IPS-18a (cell line): ENCODE data around the gene RANBP9.

Experiments
- H3K27ac ChIP-seq: one replicate; pipeline ENCODE4 v1.5.1; 2013; ENCODE audit warnings: low read length
- H3K27me3 ChIP-seq: one replicate; pipeline ENCODE4 v1.6.1; 2013; ENCODE audit warnings: mild to moderate bottlenecking, low read length; ENCODE audit not compliant: control insufficient read depth, insufficient read depth
- H3K36me3 ChIP-seq: one replicate; pipeline ENCODE4 v1.6.1; 2013; ENCODE audit warnings: low read depth, low read length; ENCODE audit not compliant: control insufficient read depth
- H3K4me1 ChIP-seq: one replicate; pipeline ENCODE4 v1.6.1; 2013; ENCODE audit warnings: low read depth, low read length; ENCODE audit not compliant: control insufficient read depth
- H3K4me3 ChIP-seq: one replicate; pipeline ENCODE4 v1.5.1; 2013; ENCODE audit warnings: low read length
- H3K9ac ChIP-seq: one replicate; pipeline ENCODE4 v1.6.1; 2013; ENCODE audit warnings: mild to moderate bottlenecking, low read length, moderate library complexity
- H3K9me3 ChIP-seq: one replicate; pipeline ENCODE4 v1.6.1; 2013; ENCODE audit warnings: low read depth, low read length; ENCODE audit not compliant: control insufficient read depth

Gene RANBP9

GRCh38 chr6:13674533-13675190, 37.0 kb downstream of the RANBP9 start:
- Histone ChIP-seq H3K4me3 (no peak overlapping the region), H3K36me3 (no peaks in the 10 kb centered on the region), H3K9ac (no peak overlapping the region), H3K9me3 (no peaks in the 10 kb centered on the region), H3K27ac (no peak overlapping the region), H3K27me3 (no peaks in the 10 kb centered on the region), H3K4me1 (no peaks in the 10 kb centered on the region)

GRCh38 chr6:13673825-13674444, 37.7 kb downstream of the RANBP9 start:
- no peaks in the 10 kb centered on the region for H3K4me1 ChIP-seq
- no peak overlapping the region for H3K9ac ChIP-seq
- H3K27me3 ChIP-seq = no peaks in the 10 kb centered on the region
- no peaks in the 10 kb centered on the region for H3K36me3 ChIP-seq
- no peak overlapping the region for H3K27ac ChIP-seq
- no peak overlapping the region for H3K4me3 ChIP-seq
- no peaks in the 10 kb centered on the region for H3K9me3 ChIP-seq

GRCh38 chr6:13673368-13673767, 38.3 kb downstream of the RANBP9 start:
- H3K36me3 ChIP-seq = no peaks in the 10 kb centered on the region
- no peak overlapping the region for H3K4me3 ChIP-seq
- H3K27me3 ChIP-seq = no peaks in the 10 kb centered on the region
- no peak overlapping the region for H3K9ac ChIP-seq
- no peaks in the 10 kb centered on the region for H3K9me3 ChIP-seq
- H3K4me1 ChIP-seq = peaks cover 3% of the 10 kb centered on the region
- no peak overlapping the region for H3K27ac ChIP-seq

GRCh38 chr6:13672904-13673303, 38.7 kb downstream of the RANBP9 start:
- Histone ChIP-seq H3K4me1 (peaks cover 6% of the 10 kb centered on the region), H3K36me3 (no peaks in the 10 kb centered on the region), H3K27ac (no peak overlapping the region), H3K9me3 (no peaks in the 10 kb centered on the region), H3K4me3 (no peak overlapping the region), H3K27me3 (no peaks in the 10 kb centered on the region), H3K9ac (no peak overlapping the region)

GRCh38 chr6:13671548-13672127, 40.0 kb downstream of the RANBP9 start:
- no peaks in the 10 kb centered on the region for H3K9me3 ChIP-seq
- H3K9ac ChIP-seq = no peak overlapping the region
- H3K4me3 ChIP-seq = no peak overlapping the region
- no peak overlapping the region for H3K27ac ChIP-seq
- no peaks in the 10 kb centered on the region for H3K36me3 ChIP-seq
- H3K4me1 ChIP-seq = peaks cover 6% of the 10 kb centered on the region
- H3K27me3 ChIP-seq = no peaks in the 10 kb centered on the region

- Histone ChIP-seq H3K36me3 (no peaks in the 10 kb centered on the region), H3K27ac (no peak overlapping the region), H3K4me3 (no peak overlapping the region), H3K9ac (no peak overlapping the region), H3K9me3 (no peaks in the 10 kb centered on the region), H3K4me1 (peaks cover 6% of the 10 kb centered on the region), H3K27me3 (no peaks in the 10 kb centered on the region)
These were observed 42.2 kb downstream of the RANBP9 start for GRCh38 chr6:13669476-13669875.

- Histone ChIP-seq H3K27me3 (no peaks in the 10 kb centered on the region), H3K9me3 (no peaks in the 10 kb centered on the region), H3K9ac (no peak overlapping the region), H3K27ac (no peak overlapping the region), H3K4me1 (peaks cover 7% of the 10 kb centered on the region), H3K36me3 (no peaks in the 10 kb centered on the region), H3K4me3 (no peak overlapping the region)
These were observed 43.2 kb downstream of the RANBP9 start for GRCh38 chr6:13668291-13668928.

- Histone ChIP-seq H3K9me3 (no peaks in the 10 kb centered on the region), H3K36me3 (no peaks in the 10 kb centered on the region), H3K27ac (no peak overlapping the region), H3K4me1 (peaks cover 12% of the 10 kb centered on the region), H3K9ac (no peak overlapping the region), H3K4me3 (no peak overlapping the region), H3K27me3 (no peaks in the 10 kb centered on the region)
These were observed 44.0 kb downstream of the RANBP9 start for GRCh38 chr6:13667655-13668054.

- Histone ChIP-seq H3K36me3 (no peaks in the 10 kb centered on the region), H3K27me3 (no peaks in the 10 kb centered on the region), H3K4me3 (no peak overlapping the region), H3K9ac (no peak overlapping the region), H3K27ac (no peak overlapping the region), H3K9me3 (no peaks in the 10 kb centered on the region), H3K4me1 (peaks cover 21% of the 10 kb centered on the region)
These were observed 45.2 kb downstream of the RANBP9 start for GRCh38 chr6:13666194-13667105.

GRCh38 chr6:13664703-13665352, 46.8 kb downstream of the RANBP9 start:
- Histone ChIP-seq H3K27ac (no peak overlapping the region), H3K27me3 (no peaks in the 10 kb centered on the region), H3K9me3 (no peaks in the 10 kb centered on the region), H3K4me3 (no peak overlapping the region), H3K9ac (no peak overlapping the region), H3K4me1 (peaks cover 21% of the 10 kb centered on the region), H3K36me3 (no peaks in the 10 kb centered on the region)

- peaks cover 21% of the 10 kb centered on the region for H3K4me1 ChIP-seq
- H3K9me3 ChIP-seq = no peaks in the 10 kb centered on the region
- no peak overlapping the region for H3K9ac ChIP-seq
- no peak overlapping the region for H3K27ac ChIP-seq
- no peaks in the 10 kb centered on the region for H3K27me3 ChIP-seq
- H3K4me3 ChIP-seq = no peak overlapping the region
- no peaks in the 10 kb centered on the region for H3K36me3 ChIP-seq
These were observed 47.6 kb downstream of the RANBP9 start for GRCh38 chr6:13663986-13664385.
